GM23248 (cell line): Measurements from ENCODE around the gene IQGAP2.

Experiments used
- EZH2 ChIP-seq: fragments of 200-600 bp; sonication (generic); IDR thresholded peaks from 2 replicates; pipeline ENCODE4 v1.6.1; 2018; ENCODE audit warnings: antibody characterized with exemption, mild to moderate bottlenecking; ENCODE audit not compliant: insufficient read depth, poor library complexity, severe bottlenecking
- EZH2phosphoT487 ChIP-seq: fragments of 200-600 bp; sonication (generic); IDR thresholded peaks from 2 replicates; pipeline ENCODE4 v1.6.1; 2018; ENCODE audit warnings: antibody characterized with exemption, moderate library complexity, mild to moderate bottlenecking, low read depth; ENCODE audit not compliant: insufficient read depth

DNA sequence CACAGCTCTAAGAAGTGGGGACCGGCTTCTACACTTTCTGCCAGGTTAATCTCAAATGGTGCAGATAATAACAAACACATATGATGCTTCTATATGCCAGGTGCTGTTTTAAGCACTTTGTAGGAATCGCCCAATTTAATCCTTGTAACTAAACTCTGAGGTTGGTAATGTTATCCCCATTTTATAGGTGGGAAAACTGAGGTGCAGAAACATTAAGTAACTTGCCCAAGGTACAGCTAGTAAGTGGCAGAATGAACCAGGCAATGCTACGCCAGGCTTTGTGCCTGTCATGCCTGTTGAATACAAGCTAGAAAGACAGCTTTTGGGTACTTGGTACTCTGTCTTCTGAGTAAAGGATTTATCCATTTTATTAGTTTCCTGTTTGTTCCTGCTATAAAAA is 19.7 kb downstream of the IQGAP2 start:
- TF ChIP-seq EZH2 = no peak
- no peak for TF ChIP-seq EZH2phosphoT487
